Muscle layer of duodenum (tissue), 2 donors: Measurements from ENCODE around the gene PACRG.

Experiments
- H3K27ac ChIP-seq: one replicate; pipeline ENCODE4 v1.7.0; 2013; ENCODE audit warnings: mild to moderate bottlenecking, low read length
- H3K27me3 ChIP-seq: one replicate; pipeline ENCODE4 v1.7.0; 2013; ENCODE audit warnings: low read depth, mild to moderate bottlenecking, control low read depth, low read length
- H3K36me3 ChIP-seq, 2 donors: one replicate each; pipeline ENCODE4 v1.7.0; 2013; ENCODE audit warnings: low read length in 2 of 2, control low read depth in 1 of 2, mild to moderate bottlenecking in 1 of 2; ENCODE audit not compliant: insufficient read depth in 2 of 2, control insufficient read depth in 1 of 2
- H3K4me1 ChIP-seq, 2 donors: one replicate each; pipeline ENCODE4 v1.7.0; 2013; ENCODE audit warnings: low read length in 2 of 2, mild to moderate bottlenecking in 2 of 2, control low read depth in 1 of 2, moderate library complexity in 1 of 2; ENCODE audit not compliant: insufficient read depth in 2 of 2, control insufficient read depth in 1 of 2
- H3K4me3 ChIP-seq, 2 donors: one replicate each; pipeline ENCODE4 v1.7.0; 2013; ENCODE audit warnings: low read length in 2 of 2, low read depth in 1 of 2, mild to moderate bottlenecking in 1 of 2
- H3K9me3 ChIP-seq, 2 donors: one replicate each; pipeline ENCODE4 v1.7.0; 2013; ENCODE audit warnings: low read length in 2 of 2, control low read depth in 1 of 2, mild to moderate bottlenecking in 1 of 2; ENCODE audit not compliant: control insufficient read depth in 1 of 2
- donor health status: healthy.

PACRG gene

DNA sequence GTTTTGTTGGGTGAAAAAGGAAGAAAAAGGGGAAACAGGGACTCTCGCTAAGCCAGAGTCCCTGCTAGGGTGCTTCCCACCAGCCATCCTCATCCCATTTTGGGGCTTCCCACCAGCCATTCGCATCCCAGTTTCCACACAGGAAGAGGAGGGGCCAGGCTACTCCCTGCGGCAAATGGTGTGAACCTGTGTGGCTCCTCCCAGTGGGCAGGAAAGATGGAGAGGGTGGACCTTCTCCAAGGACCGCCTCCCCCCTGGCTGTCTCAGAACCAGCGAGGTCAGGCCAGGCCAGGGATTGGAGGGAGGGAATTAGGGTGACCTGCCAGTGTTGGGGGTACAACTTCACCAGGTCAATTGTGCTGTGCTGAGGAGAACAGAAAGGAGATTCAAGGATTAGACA is 326.9 kb downstream of the PACRG start:
- H3K27ac ChIP-seq: no peak overlapping the region
- H3K27me3 ChIP-seq: no peaks in the 10 kb centered on the region
- H3K36me3 ChIP-seq: no peaks in the 10 kb centered on the region
- peaks cover 0 to 5% of the 10 kb centered on the region in 2 donors for H3K9me3 ChIP-seq
- H3K4me3 ChIP-seq: no peak overlapping the region
- no peaks in the 10 kb centered on the region for H3K4me1 ChIP-seq

DNA sequence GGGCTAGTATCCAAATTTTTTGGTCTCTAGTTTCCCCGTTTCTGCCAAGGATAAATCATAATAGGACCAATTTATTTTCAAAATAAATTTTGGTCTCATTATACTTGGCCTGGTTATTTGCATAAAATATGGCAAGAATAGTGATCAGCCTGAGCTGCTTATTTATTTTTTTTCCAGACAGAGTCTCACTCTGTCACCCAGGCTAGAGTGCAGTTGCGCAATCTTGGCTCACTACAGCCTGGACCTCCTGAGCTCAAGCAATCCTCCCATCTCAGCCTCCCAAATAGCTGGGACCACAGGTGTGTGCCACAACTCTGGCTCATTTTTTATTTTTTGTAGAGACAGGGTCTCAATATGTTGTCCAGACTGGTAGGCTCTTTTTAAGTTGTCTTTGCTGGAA is 329.5 kb downstream of the PACRG start:
- Histone ChIP-seq H3K4me3 (no peak overlapping the region), H3K4me1 (no peaks in the 10 kb centered on the region)

DNA sequence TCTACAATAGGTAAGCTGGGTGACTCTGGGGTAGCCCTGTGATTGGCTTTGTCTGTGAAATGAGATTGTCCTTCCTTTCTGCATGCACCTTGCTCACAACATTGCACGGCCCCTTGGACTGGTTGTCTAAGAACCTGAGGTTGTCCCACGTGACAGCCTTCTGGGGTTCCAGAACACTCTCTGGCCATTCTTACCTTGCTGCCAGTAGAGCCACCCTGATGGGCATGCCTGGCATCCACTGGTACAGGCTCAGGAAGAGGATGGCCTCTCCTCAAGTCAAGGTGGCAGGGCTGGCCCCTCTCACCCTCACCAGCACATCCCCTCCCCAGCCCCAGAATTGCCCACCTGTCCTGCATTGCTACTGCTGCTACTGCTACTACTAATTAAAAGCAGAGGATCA is 335.0 kb downstream of the PACRG start:
- H3K27ac ChIP-seq: no peak overlapping the region
- H3K27me3 ChIP-seq: no peaks in the 10 kb centered on the region
- H3K9me3 ChIP-seq: peaks cover 0 to 5% of the 10 kb centered on the region in 2 donors
- no peak overlapping the region for H3K4me3 ChIP-seq
- no peaks in the 10 kb centered on the region for H3K36me3 ChIP-seq
- no peaks in the 10 kb centered on the region for H3K4me1 ChIP-seq

More for the DNA sequence above, 329.5 kb downstream of the PACRG start:
- H3K27ac ChIP-seq: no peak overlapping the region
- H3K9me3 ChIP-seq: peaks cover 0 to 5% of the 10 kb centered on the region in 2 donors
- H3K27me3 ChIP-seq: no peaks in the 10 kb centered on the region
- H3K36me3 ChIP-seq: no peaks in the 10 kb centered on the region

DNA sequence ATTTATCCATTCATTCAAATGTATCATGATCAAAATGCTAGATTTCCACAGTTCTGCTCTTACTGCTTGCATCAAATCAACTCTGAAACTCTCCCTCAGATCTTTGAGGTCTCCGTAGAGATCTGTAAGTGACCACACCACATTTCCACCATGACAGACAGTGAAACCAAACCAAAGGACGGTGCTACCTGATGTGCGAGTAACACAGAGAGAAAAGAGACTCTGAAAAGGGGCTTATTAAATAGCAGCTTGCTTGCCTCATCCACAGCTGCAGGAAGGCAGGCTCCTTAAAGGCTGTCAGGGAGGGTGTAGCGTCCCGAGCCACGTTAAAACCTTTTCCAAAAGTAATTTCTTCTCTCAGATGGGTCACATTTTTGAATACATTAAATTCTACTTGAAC is 335.8 kb downstream of the PACRG start:
- H3K4me3 ChIP-seq: no peak overlapping the region
- H3K36me3 ChIP-seq: no peaks in the 10 kb centered on the region
- H3K27ac ChIP-seq: no peak overlapping the region
- peaks cover 0 to 5% of the 10 kb centered on the region in 2 donors for H3K9me3 ChIP-seq
- no peaks in the 10 kb centered on the region for H3K4me1 ChIP-seq
- no peaks in the 10 kb centered on the region for H3K27me3 ChIP-seq

DNA sequence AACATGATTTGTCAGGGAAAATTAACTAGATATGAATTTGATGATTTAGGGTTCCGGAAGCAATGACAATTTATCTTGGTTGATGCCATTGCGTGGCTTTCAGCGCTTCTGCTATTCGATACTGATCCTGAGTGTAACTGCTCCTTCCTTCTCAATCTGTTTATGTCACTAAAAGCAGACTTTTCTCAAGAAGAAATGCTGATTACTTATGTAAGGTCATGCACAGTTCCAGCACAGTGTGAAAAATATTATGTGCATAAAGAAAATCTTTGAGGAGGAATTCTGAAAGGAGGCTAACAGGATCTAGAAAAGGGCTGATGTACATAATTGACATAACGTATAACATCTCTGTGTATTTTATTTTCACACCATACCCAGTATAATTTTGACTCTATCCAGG is 336.6 kb downstream of the PACRG start:
- H3K27ac ChIP-seq: no peak overlapping the region
- no peaks in the 10 kb centered on the region for H3K27me3 ChIP-seq
- H3K4me3 ChIP-seq: no peak overlapping the region
- no peaks in the 10 kb centered on the region for H3K4me1 ChIP-seq
- H3K36me3 ChIP-seq: no peaks in the 10 kb centered on the region
- peaks cover 0 to 4% of the 10 kb centered on the region in 2 donors for H3K9me3 ChIP-seq

DNA sequence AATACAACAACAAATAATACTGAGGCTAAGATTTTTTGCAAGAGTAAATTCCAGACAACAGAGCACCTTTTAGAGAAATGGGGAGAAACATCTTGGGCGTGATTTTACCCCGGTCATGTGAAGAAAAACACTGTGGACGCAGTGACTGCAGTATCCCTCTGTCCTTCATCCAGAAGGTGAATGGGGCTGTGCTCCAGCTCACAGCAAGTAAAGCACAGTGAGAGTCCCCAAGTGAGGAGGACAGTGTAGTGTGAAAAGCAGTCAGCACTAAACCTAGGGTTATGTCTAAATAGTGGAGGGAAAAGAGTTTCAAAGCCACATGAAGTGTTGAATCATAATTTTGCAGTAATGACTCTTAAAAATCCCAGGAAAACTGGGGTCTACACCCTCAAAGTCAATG is 338.4 kb downstream of the PACRG start:
- Histone ChIP-seq H3K9me3 (peaks cover 0 to 7% of the 10 kb centered on the region in 2 donors), H3K27me3 (no peaks in the 10 kb centered on the region), H3K4me3 (no peak overlapping the region), H3K27ac (no peak overlapping the region), H3K36me3 (no peaks in the 10 kb centered on the region), H3K4me1 (no peaks in the 10 kb centered on the region)

DNA sequence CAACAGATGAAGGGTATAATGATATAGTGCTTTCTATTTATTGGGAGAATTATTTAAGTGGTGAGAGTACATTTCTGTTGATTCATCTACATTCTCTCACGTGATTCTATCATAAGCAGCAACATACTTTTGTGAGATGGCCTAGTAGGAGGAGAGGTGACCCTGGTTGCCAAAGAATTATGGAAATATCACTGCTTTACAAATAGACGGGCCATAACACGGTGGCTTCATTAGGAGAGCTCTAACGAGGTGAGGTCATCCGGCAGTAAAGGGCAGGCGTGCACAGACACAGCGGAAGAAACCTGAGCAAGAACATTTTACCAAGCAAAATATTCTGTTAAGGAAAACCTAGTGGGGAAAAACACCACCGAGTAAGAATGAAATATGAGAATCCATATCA is 349.4 kb downstream of the PACRG start:
- H3K36me3 ChIP-seq: no peaks in the 10 kb centered on the region
- no peak overlapping the region for H3K4me3 ChIP-seq
- no peak overlapping the region for H3K27ac ChIP-seq
- no peaks in the 10 kb centered on the region for H3K4me1 ChIP-seq
- H3K27me3 ChIP-seq: no peaks in the 10 kb centered on the region
- H3K9me3 ChIP-seq: peaks cover 0 to 3% of the 10 kb centered on the region in 2 donors

DNA sequence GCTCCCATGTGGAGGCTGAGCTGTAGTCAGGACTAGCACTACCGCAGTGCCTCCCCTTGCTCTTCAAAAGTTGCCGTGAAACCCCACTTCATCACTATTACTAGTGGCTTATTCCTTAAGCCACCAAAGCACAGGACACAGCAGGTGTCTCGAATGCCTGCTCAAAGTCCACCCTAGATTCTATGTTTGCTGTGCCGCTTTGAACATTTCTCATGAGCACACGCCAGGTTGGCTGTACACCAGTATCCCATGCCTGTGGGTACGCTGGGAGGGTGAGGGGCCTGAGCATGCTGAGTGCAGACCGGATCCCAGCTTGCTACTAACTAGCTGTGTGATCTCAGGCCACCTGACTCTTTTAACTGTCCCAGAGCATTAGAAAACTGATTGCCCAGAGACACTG is 350.9 kb downstream of the PACRG start:
- Histone ChIP-seq H3K27ac (no peak overlapping the region), H3K36me3 (no peaks in the 10 kb centered on the region), H3K4me1 (no peaks in the 10 kb centered on the region), H3K9me3 (peaks cover 0 to 3% of the 10 kb centered on the region in 2 donors), H3K27me3 (no peaks in the 10 kb centered on the region), H3K4me3 (no peak overlapping the region)

DNA sequence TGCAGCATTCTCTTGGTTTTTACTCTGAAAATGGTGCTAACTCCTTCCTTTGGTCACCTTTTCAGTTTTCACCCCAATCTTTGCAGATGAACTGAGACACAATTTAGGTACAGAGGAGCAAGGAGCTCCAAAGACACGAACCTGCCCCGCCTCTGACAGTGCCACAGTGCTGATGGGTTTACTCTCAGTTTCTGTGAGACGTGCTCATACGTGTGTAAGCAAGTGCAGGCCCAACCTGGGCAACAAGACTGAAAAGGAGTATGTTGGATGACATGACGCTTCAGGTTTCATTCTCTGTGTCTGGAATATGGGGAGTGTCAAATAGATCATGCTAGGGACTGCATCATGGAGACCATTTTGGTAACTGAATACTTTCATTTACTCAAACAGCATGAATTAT is 352.5 kb downstream of the PACRG start:
- no peaks in the 10 kb centered on the region for H3K27me3 ChIP-seq
- H3K4me3 ChIP-seq: no peak overlapping the region
- H3K27ac ChIP-seq: no peak overlapping the region
- H3K36me3 ChIP-seq: no peaks in the 10 kb centered on the region
- peaks cover 0 to 3% of the 10 kb centered on the region in 2 donors for H3K9me3 ChIP-seq
- H3K4me1 ChIP-seq: no peaks in the 10 kb centered on the region

DNA sequence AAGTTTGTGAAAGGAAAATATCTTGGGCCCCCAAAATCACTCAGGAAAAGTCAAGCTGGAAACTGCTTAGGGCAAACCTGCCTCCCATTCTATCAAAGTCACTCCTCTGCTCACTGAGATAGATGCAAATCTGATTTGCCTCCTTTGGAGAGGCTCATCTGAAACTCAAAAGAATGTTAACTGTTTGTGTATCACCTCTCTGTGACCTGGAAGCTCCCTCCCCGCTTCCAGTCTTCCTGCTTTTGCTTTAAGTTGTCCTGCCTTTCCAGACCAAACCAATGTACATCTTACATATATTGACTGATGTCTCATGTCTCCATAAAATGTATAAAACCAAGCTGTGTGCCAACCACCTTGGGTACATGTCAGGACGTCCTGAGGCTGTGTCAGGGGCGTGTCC is 355.4 kb downstream of the PACRG start:
- Histone ChIP-seq H3K36me3 (no peaks in the 10 kb centered on the region), H3K4me1 (no peaks in the 10 kb centered on the region), H3K27me3 (no peaks in the 10 kb centered on the region), H3K27ac (no peak overlapping the region), H3K4me3 (no peak overlapping the region), H3K9me3 (no peaks in the 10 kb centered on the region)

DNA sequence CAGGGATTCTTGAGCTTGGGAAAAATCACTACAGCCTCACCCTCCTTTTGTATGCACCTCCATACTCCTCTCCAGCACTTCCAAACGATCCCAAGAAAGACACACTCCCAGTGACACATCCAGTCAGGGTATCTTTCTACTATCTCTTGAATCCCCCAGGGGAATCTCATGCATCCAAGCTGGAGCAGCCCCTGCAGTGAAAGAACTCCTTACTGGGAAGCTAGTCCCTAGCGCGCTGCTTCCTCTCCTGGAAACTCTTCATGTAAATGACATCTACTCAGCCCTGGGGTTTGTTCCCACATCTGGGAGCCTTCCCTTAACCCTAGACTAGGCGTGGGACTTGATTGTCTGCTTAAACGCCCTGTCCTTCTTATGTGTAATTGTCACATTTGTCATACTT is 357.7 kb downstream of the PACRG start:
- Histone ChIP-seq H3K27me3 (no peaks in the 10 kb centered on the region), H3K27ac (no peak overlapping the region), H3K9me3 (no peaks in the 10 kb centered on the region), H3K4me1 (no peaks in the 10 kb centered on the region), H3K36me3 (no peaks in the 10 kb centered on the region), H3K4me3 (no peak overlapping the region)

DNA sequence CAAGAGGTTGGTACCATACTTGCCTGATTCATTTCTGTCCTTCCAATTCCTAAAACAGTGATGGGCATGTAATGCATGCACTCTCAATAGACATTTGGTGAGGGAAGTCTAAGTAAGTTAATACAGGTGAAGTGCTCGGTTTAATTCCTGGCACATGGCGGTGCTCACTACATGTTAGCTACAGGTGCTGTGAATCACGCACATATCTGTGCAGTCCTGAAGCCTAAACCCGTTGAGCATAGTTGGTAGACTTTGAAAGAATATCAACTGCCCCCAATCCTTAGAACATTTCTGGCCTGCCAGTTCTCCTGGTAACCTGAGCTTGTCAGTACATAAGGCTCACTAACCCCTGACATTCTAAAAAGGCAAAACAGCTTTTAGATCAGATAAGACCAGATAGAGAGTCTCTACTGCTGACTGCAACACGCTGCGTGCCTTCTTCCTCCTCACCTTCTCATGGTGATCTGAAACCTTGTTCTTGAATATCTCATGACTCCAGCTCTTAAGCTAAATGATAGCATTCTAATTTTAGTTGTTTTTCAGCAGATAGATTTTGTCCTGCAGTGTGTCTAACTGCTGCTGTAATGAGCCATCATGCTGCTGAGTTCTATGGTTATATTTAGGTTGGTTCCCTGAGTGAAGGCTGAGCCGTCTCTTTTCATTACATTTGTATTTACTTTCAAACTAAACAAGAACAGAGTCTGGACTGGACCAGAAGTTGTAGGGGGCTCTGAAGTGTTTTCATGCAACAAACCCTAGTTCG is 358.3 kb downstream of the PACRG start:
- Histone ChIP-seq H3K4me3 (no peak overlapping the region), H3K4me1 (no peaks in the 10 kb centered on the region)

More for the DNA sequence above, 358.3 kb downstream of the PACRG start:
- Histone ChIP-seq H3K27ac (no peak overlapping the region), H3K27me3 (no peaks in the 10 kb centered on the region), H3K36me3 (no peaks in the 10 kb centered on the region), H3K9me3 (no peaks in the 10 kb centered on the region)
